Lung (tissue), 12 donors: ENCODE results near the gene ZNF550. TPM values are rescaled to one million over a fixed set of nuclear protein-coding genes. Genes with fewer than 3 reads are reported as not detected.

Source experiments
- ATAC-seq: fragments of 200-7000 bp; cut with Tn5 transposase; one replicate; pipeline ENCODE4 v1.9.1; 2020; ENCODE audit warnings: moderate number of reproducible peaks; ENCODE audit not compliant: insufficient read depth, low FRiP score
- DNase-seq, 3 donors: peaks; one replicate each; pipeline ENCODE4 v3.0.0-alpha.2; 2013 to 2017
- H3K27ac ChIP-seq, 2 donors: one replicate each; pipeline ENCODE4 v1.5.1; 2013; ENCODE audit warnings: mild to moderate bottlenecking in 2 of 2, moderate library complexity in 2 of 2, control low read depth in 1 of 2, inconsistent platforms in 1 of 2, low read depth in 1 of 2, low read length in 1 of 2
- H3K27me3 ChIP-seq, 3 donors: one replicate each; pipeline ENCODE4 v1.5.1; 2013; ENCODE audit warnings: low read length in 2 of 3; ENCODE audit not compliant: control insufficient read depth in 3 of 3, insufficient read depth in 3 of 3
- H3K36me3 ChIP-seq, 4 donors: one replicate each; pipeline ENCODE4 v1.5.1; 2013; ENCODE audit warnings: low read length in 4 of 4, mild to moderate bottlenecking in 1 of 4, moderate library complexity in 1 of 4; ENCODE audit not compliant: control insufficient read depth in 4 of 4, insufficient read depth in 4 of 4
- H3K4me1 ChIP-seq, 5 donors: one replicate each; pipeline ENCODE4 v1.5.1; 2013; ENCODE audit warnings: low read length in 5 of 5, mild to moderate bottlenecking in 2 of 5, moderate library complexity in 1 of 5; ENCODE audit not compliant: control insufficient read depth in 5 of 5, insufficient read depth in 5 of 5
- H3K4me3 ChIP-seq: one replicate; pipeline ENCODE4 v1.5.1; 2013; ENCODE audit warnings: mild to moderate bottlenecking, control low read depth, moderate library complexity
- H3K9ac ChIP-seq, 2 donors: one replicate each; pipeline ENCODE4 v1.5.1; 2013; ENCODE audit warnings: low read length in 2 of 2, control low read depth in 1 of 2; ENCODE audit not compliant: insufficient read depth in 1 of 2
- H3K9me3 ChIP-seq, 4 donors: one replicate each; pipeline ENCODE4 v1.5.1; 2013; ENCODE audit warnings: low read length in 3 of 4, mild to moderate bottlenecking in 1 of 4, moderate library complexity in 1 of 4; ENCODE audit not compliant: control insufficient read depth in 4 of 4, insufficient read depth in 3 of 4
- CTCF ChIP-seq: IDR thresholded peaks from 2 replicates; pipeline ENCODE4 v1.5.1; 2012; ENCODE audit warnings: mild to moderate bottlenecking; ENCODE audit errors: control extremely low read depth, extremely low read depth
- WGBS, 2 donors: extraction: QIAGEN DNeasy Blood & Tissue Kit; methylation state at CpG; one replicate each; pipeline ENCODE4 v1.1.7; 2013; 5-methylcytosine and 5-hydroxymethylcytosine counted together
- polyA plus RNA-seq, 2 donors: library from polyadenylated mRNA; stranded (reverse); fragments of 200-250 nt; gene quantifications; one replicate each; pipeline ENCODE4 v1.2.1, GENCODE V29; 2013
- total RNA-seq, 2 donors: library from RNA; depleted of rRNA in 1 of 2; stranded (reverse); fragments of >200 nt in 1 of 2; gene quantifications; one replicate each; pipeline ENCODE4 v1.2.1, GENCODE V29; 2014 to 2021
- donor health status: control.
- donor health status: control.
- donor health status: Bipolar disorder and iron deficiency.
- donor health status: healthy.
- donor health status: DM: yes; HTN: yes; CAD: no.

The ZNF550 gene
- total and polyA plus RNA-seq, 4 donors, result 2.0 to 21.4 (median 5.7) TPM

- WGBS, 2 donors, result 98% methylated on average over 3 of the region's 3 CpGs
- Histone ChIP-seq H3K27ac (no peak overlapping the region), H3K36me3 (peaks cover 40 to 73% (median 55%) of the 10 kb centered on the region in 4 donors), H3K4me3 (no peak overlapping the region), H3K4me1 (peaks cover 0 to 4% (median 0%) of the 10 kb centered on the region in 5 donors), H3K27me3 (no peaks in the 10 kb centered on the region), H3K9ac (no peak overlapping the region), H3K9me3 (peaks cover 24 to 86% (median 60%) of the 10 kb centered on the region in 4 donors)
- no peak for TF ChIP-seq CTCF
- no peak for ATAC-seq
- DNase-seq, result no peak
Observed at GRCh38 chr19:57572415-57572947, 12.8 kb upstream of the ZNF550 start.

DNA sequence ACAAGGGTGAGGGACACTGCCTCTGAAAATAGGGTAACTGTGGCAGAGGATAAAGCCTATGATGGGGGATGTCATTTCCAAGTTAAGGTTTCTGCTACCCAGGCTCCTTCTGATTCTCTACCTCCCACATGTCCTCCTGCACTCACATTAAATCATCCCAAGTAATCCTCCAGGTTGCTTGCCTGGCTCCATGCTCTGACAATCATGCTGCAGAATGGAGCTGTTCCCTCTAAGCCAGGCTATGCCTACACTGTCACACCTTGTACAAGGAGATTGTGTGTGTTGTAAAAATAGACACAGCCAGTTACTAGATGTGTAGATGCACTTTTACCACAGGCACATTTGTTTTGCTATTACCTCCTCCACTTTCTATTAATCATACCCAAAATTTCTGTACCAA is 11.0 kb upstream of the ZNF550 start:
- Histone ChIP-seq H3K9ac (no peak overlapping the region), H3K27ac (no peak overlapping the region), H3K27me3 (no peaks in the 10 kb centered on the region), H3K4me3 (no peak overlapping the region), H3K4me1 (no peaks in the 10 kb centered on the region), H3K9me3 (peaks cover 26 to 84% (median 58%) of the 10 kb centered on the region in 4 donors), H3K36me3 (peaks cover 33 to 55% (median 45%) of the 10 kb centered on the region in 4 donors)
- DNase-seq, result no peak
- ATAC-seq, result no peak
- TF ChIP-seq CTCF, result no peak

GRCh38 chr19:57566396-57567265 is 7.0 kb upstream of the ZNF550 start:
- WGBS, 2 donors, result 51 to 54% methylated on average over 7 of the region's 7 CpGs
- no peak overlapping the region for H3K4me3 ChIP-seq
- ATAC-seq (no peak), DNase-seq (peak in 1 of 3 donors; percentile 24)
- TF ChIP-seq CTCF, result no peak
- H3K4me1 ChIP-seq, result no peaks in the 10 kb centered on the region
- no peak overlapping the region for H3K27ac ChIP-seq
- H3K36me3 ChIP-seq, result peaks cover 0 to 15% (median 5%) of the 10 kb centered on the region in 4 donors
- H3K27me3 ChIP-seq, result no peaks in the 10 kb centered on the region
- H3K9ac ChIP-seq, result no peak overlapping the region
- peaks cover 4 to 74% (median 38%) of the 10 kb centered on the region in 4 donors for H3K9me3 ChIP-seq
